ENCODE data around the gene ANKRD28. TPM values are rescaled to one million over a fixed set of nuclear protein-coding genes. Genes with fewer than 3 reads are reported as not detected.

The ANKRD28 gene
- total RNA-seq, 2 experiments from 2014 or later: 52.9 to 59.9 TPM

DNA sequence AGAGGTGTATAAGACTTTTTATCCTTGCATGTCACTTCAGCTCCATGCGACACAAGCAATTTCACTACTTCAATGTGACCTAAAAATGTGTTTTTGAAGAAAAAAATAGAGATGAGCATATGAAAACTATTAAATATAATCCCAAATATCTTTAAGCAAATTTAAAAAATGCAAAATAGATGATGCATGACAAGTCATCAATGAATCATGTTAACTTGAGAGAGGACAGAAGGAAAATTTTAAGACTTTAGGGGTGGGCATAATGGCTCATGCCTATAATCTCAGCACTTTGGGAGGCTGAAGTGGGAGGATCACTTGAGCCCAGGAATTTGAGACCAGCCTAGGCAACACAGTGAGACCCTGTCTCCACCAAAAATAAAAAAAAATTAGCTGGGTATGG is 73.3 kb downstream of the ANKRD28 start:
- DNase-seq (ENCODE audit: low spot score): no peak
- BruUV-seq (replicated peaks): no TSS peak
- no peak for TF ChIP-seq EZH2phosphoT487 (IDR thresholded peaks at IDR 0.05; ENCODE audit: borderline replicate concordance, low read depth, low read length)
- TF ChIP-seq, protein P1, sequence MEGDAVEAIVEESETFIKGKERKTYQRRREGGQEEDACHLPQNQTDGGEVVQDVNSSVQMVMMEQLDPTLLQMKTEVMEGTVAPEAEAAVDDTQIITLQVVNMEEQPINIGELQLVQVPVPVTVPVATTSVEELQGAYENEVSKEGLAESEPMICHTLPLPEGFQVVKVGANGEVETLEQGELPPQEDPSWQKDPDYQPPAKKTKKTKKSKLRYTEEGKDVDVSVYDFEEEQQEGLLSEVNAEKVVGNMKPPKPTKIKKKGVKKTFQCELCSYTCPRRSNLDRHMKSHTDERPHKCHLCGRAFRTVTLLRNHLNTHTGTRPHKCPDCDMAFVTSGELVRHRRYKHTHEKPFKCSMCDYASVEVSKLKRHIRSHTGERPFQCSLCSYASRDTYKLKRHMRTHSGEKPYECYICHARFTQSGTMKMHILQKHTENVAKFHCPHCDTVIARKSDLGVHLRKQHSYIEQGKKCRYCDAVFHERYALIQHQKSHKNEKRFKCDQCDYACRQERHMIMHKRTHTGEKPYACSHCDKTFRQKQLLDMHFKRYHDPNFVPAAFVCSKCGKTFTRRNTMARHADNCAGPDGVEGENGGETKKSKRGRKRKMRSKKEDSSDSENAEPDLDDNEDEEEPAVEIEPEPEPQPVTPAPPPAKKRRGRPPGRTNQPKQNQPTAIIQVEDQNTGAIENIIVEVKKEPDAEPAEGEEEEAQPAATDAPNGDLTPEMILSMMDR (conservative IDR thresholded peaks at IDR 0.05; ENCODE audit: low read length): no peak
- Histone ChIP-seq H3K27ac (ENCODE audit: low read depth, low read length, poor library complexity, severe bottlenecking) (no peak overlapping the region), H4K20me1 (ENCODE audit: insufficient read depth, low read length) (no peaks in the 10 kb centered on the region), H3K9me3 (ENCODE audit: low read length) (no peaks in the 10 kb centered on the region), H3K9me2 (ENCODE audit: insufficient read depth, low read length) (no peaks in the 10 kb centered on the region), H3K4me2 (ENCODE audit: low read length) (no peak overlapping the region), H3K79me2 (ENCODE audit: insufficient read depth, low read depth, low read length) (no peaks in the 10 kb centered on the region), H2AFZ (ENCODE audit: low read length) (no peak overlapping the region), H3K4me1 (ENCODE audit: insufficient read depth, low read length, poor library complexity, severe bottlenecking) (no peaks in the 10 kb centered on the region), H3K36me3 (ENCODE audit: insufficient read depth, low read length) (peaks cover 80% of the 10 kb centered on the region), H3K4me3 (ENCODE audit: low read depth, low read length, poor library complexity, severe bottlenecking) (no peak overlapping the region)
- CTCF ChIA-PET (ENCODE audit: unreplicated experiment): no interaction called here
- POLR2A ChIA-PET: no interaction called here
- intact Hi-C loops (cut with micrococcal nuclease; ENCODE audit: unreplicated experiment): no loop called here

DNA sequence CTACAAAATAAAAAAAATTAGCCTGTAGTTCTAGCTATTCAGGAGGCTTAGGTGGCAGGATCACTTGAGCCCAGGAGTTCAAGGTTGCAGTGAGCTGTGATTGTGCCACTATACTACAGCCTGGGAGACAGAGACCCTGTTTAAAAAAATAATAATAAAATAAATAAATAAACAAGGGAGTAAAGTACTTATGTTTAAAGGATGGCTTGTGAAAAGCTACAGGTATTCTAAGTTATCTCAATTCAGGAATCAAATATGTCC is 74.2 kb downstream of the ANKRD28 start:
- no peaks in the 10 kb centered on the region for H3K4me1 ChIP-seq (ENCODE audit: insufficient read depth, low read length, poor library complexity, severe bottlenecking)
- DNase-seq (ENCODE audit: low spot score): no peak
- H3K9me3 ChIP-seq (ENCODE audit: low read length): no peaks in the 10 kb centered on the region
- H3K9me2 ChIP-seq (ENCODE audit: insufficient read depth, low read length): no peaks in the 10 kb centered on the region
- H3K36me3 ChIP-seq (ENCODE audit: insufficient read depth, low read length): peaks cover 73% of the 10 kb centered on the region
- ChIA-PET CTCF (ENCODE audit: unreplicated experiment) (no interaction called here), POLR2A (interaction anchor here (0.7 to 1.2 kb wide), 2 partner anchors 9 to 10 kb away, joined by 3 to 6 read pairs; no protein-coding TSS in a partner anchor)
- BruUV-seq (replicated peaks): no TSS peak
- TF ChIP-seq, protein P1 (conservative IDR thresholded peaks at IDR 0.05; ENCODE audit: low read length): no peak
- TF ChIP-seq EZH2phosphoT487 (IDR thresholded peaks at IDR 0.05; ENCODE audit: borderline replicate concordance, low read depth, low read length): no peak
- intact Hi-C loops (cut with micrococcal nuclease; ENCODE audit: unreplicated experiment): no loop called here
- no peaks in the 10 kb centered on the region for H3K79me2 ChIP-seq (ENCODE audit: insufficient read depth, low read depth, low read length)
- no peak overlapping the region for H2AFZ ChIP-seq (ENCODE audit: low read length)
- H3K4me2 ChIP-seq (ENCODE audit: low read length): no peak overlapping the region
- H3K4me3 ChIP-seq (ENCODE audit: low read depth, low read length, poor library complexity, severe bottlenecking): no peak overlapping the region
- H4K20me1 ChIP-seq (ENCODE audit: insufficient read depth, low read length): no peaks in the 10 kb centered on the region
- no peak overlapping the region for H3K27ac ChIP-seq (ENCODE audit: low read depth, low read length, poor library complexity, severe bottlenecking)

DNA sequence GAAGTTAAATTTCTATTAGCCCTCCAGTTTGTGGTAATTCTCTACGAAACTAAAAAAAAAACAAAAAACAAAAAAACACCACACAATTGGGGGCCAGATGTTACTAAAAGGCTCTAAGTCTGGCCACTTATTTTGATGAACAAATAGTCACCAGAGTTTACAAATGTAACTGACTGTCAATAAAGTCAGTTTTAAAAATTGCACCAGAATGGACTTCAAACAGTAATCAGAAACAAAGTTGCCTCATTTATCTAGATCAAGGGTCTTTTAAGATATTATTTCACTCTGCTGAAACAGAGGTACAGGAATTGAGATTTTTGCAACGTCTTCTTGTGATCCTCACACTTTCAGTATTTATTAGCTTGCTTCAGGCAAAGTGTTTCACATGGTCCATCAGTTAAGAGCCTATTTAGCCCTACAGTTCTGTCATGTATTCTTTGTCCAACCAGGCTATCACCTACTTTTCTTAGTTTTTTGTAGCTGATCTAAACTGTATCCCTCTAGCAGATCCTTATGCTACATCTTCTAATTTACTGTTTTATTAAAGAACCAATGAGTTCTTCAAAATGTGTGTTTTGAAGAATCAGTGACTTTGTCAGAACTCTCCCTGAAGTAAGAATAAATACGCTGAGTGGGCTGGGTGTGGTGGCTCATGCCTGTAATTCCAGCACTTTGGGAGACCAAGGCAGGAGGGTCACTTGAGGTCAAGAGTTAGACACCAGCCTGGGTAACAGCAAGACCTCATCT is 74.7 kb downstream of the ANKRD28 start:
- Histone ChIP-seq H3K9me3 (ENCODE audit: low read length) (no peaks in the 10 kb centered on the region), H3K9me2 (ENCODE audit: insufficient read depth, low read length) (no peaks in the 10 kb centered on the region), H3K36me3 (ENCODE audit: insufficient read depth, low read length) (peaks cover 76% of the 10 kb centered on the region), H2AFZ (ENCODE audit: low read length) (no peak overlapping the region), H3K79me2 (ENCODE audit: insufficient read depth, low read depth, low read length) (no peaks in the 10 kb centered on the region), H3K4me1 (ENCODE audit: insufficient read depth, low read length, poor library complexity, severe bottlenecking) (no peaks in the 10 kb centered on the region), H4K20me1 (ENCODE audit: insufficient read depth, low read length) (no peaks in the 10 kb centered on the region), H3K4me3 (ENCODE audit: low read depth, low read length, poor library complexity, severe bottlenecking) (no peak overlapping the region), H3K27ac (ENCODE audit: low read depth, low read length, poor library complexity, severe bottlenecking) (no peak overlapping the region), H3K4me2 (ENCODE audit: low read length) (no peak overlapping the region)
- BruUV-seq (replicated peaks): no TSS peak
- DNase-seq (ENCODE audit: low spot score): no peak
- ChIA-PET CTCF (ENCODE audit: unreplicated experiment) (no interaction called here), POLR2A (interaction anchor here (0.7 to 1.2 kb wide), 2 partner anchors 9 to 10 kb away, joined by 3 to 6 read pairs; no protein-coding TSS in a partner anchor)
- TF ChIP-seq EZH2phosphoT487 (IDR thresholded peaks at IDR 0.05; ENCODE audit: borderline replicate concordance, low read depth, low read length): no peak
- TF ChIP-seq, protein P1 (conservative IDR thresholded peaks at IDR 0.05; ENCODE audit: low read length): no peak
- intact Hi-C loops (cut with micrococcal nuclease; ENCODE audit: unreplicated experiment): no loop called here
